HG03571 (cell line): ENCODE measurements around the gene LSAMP.

Source experiments
- ATAC-seq: cut with Tn5 transposase; IDR thresholded peaks from one replicate; pipeline ENCODE4 v1.9.1; 2021; ENCODE audit not compliant: unreplicated experiment

The LSAMP gene

DNA sequence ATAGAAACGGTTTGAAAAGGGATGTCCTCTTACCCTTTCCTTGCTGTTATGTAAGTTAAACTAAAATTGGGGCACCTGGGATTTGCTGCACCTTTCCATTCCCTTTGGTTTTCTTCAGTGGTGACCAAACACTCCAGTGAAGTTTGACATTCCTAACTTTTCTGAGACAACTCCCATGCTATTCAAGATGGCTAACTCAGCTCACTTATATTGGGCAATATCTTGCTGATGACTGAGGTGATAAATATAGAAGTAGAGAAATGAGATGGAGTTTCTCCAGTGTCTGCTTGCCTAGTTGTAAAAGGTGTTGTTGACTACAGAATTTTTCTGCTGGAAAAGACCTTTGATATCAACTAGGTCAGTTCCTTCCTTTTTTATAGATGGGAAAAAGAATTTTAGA, 530.2 kb downstream of the LSAMP start:
- ATAC-seq, result no peak

DNA sequence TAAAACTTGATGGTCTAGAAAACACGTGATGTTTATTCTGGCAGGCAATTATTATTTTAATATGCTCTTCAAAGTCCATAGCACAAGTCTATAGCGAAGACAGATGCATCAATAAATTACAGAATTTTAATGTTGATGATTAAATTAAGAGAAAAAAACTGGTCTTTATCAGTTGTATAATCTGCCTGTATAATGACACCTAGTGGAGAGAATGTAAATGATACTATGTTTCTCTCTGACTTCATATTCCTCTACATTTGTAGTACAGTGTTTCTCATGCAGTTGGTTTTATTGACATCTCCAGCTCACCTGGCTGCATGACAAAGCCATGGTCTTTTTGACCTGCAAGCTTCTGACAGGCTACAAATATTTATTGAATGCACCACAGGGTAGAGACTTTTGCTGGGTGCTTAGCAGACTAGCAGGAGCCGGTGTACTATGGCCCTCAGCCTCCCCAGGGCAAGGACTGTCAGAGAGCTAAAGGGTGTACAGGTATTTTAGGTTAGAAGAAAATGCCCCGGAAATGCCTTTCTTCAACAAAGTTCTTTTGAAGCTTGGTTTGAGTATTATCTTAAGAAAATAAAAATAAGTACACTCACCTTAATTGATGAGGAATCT, 532.1 kb downstream of the LSAMP start:
- no peak for ATAC-seq

DNA sequence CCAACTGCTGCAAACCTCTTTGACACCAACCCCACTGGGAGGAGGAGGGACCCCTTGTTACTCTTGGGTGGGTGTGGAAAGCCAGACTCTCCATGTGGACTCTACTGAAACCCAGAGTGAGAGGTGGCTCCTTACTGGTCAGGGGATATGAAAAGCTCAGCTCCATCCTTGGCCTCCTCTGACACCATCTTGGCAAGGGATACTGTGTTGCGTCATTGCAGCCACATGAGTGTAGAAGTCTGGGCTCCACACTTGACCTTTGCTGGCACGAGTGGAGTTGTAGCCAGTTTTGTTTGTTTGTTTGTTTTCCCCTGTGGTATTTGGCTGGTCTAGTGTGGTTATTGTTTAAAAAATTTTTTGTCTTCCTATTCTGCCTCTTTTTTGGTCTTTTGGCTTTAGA, 532.9 kb downstream of the LSAMP start:
- ATAC-seq, result no peak

DNA sequence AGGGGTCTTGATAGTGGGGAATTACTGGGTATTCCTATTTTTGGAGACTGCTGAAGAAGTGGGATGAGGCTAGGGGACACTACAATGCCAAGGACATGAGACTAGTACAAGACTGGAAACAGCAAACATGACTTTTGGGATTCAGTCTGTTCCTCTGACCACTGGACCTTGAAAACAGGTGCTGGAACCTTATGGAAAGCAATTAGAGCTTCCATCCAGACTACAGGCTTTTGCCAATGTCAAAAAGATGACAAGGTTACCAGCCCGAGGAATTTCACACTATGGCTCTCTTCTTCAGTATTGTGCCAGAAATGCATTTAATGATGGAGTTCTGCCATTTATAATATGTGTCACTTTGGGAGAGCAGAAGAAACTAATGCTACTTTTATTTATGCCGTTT, 539.4 kb downstream of the LSAMP start:
- no peak for ATAC-seq

DNA sequence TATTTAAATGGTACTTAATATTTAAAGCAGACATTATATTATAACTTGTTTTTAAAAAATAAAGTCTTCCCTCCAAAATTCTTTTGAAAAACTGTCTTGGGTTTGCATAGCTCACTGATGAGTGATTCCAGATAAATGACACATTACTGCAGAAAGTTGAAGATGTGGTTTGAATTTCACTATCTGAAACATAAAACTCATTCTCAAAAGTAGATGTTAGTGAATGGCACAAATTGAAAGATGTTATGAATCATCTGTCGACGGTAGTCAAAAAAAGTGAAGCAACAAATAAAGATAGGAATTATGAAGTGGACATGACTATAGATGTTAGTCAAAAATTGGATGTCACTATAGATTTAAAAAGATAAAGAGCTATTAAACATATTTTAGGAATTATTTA, 541.4 kb downstream of the LSAMP start:
- ATAC-seq, result no peak

DNA sequence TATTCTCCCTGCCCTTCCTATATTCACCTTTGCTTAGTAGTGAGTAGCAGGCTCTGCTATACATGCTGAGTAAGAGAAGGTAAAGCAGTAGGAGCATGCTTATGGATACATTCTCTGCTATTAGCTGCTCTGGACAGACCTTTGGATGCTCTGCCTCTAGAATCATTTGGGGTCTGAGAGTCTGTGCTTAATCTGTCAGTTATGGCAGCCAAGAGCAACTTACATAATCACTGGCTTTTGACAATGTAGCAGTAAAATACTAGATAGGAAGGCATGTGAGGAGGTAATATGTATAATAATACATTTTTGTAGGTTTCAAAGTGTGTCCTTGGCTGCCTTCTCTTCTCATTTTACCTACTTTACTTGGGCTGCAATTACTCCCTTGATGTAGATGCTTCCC, 544.3 kb downstream of the LSAMP start:
- ATAC-seq, result no peak

DNA sequence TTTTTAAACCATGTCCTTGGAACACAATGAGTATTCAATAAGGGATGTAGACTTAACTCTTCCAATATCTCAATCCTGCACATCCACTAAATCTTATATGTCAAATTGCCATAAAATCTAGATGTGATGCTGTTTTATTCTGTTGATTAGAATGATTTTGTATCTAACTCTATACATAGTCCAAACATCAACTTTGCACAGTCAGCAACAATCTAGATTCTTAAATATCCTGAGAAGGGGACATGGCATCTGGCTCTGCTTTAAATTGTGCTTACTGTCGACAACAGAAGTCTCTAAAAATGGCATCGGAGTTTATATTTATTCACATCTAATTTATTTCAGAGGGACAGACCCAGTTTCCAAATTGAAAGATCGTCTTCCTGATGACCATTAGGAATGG, 545.8 kb downstream of the LSAMP start:
- ATAC-seq, result no peak

DNA sequence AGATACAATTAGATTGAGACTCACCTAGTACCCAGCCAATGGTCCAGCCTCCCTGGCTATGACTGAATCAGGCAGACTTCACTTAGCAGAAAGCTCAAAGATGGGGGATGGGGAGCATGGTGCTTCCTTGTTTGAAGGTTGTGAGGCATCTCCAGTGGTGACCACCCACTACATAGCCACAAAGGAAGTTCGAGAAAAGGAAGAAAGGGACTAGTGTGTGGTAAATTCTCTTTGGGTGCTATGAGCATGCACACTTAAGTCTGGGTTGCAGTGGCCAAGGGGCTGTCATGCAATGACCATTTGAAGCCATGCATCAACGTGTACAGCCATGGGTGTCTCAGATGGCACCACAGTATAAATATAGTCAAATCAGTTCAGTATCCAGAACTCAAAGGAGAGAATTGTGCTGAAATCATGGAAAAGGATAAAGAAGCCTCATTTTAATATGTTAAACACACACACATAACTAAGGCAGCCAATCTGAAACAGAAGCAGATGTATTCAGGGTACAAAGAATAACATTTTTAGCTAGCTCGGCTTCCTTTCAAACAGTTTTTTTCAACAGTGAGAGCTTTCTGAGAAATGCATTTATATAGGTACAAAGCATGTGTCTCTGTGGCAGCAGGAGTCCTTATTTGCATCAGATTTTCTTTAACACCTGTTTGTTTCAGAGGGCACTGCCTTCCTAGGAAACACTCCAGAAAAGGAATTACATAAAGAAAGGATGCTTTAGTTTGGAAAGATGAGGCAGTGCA, 546.5 kb downstream of the LSAMP start:
- ATAC-seq, result no peak

DNA sequence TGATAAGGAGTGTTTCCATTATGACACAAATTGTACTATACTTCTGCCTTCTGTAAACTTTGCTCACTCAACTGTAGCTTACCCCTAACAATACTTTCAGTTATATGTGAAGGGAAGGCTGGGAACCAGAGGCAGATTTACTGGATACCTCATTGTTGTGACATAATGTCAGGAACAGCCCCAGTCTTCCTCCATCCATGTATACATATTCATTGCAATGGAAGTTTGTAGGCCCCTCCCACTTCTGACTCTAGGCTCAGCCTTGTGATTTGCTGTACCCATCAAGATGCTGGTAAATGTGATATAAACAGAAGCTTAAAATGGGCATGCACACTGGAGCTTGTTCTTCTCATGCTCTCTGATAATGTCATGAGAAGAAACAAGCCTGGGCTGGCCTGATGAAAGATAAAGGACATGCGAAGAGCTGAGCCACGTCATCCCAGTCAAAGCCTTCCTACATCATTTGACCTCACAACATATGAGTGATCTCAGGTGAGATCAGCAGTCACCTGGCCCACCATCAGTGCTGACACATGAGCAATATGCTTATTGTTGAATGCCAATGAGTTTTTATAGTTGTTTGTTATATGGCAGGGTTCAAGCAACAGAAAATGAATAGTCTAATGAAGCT, 554.2 kb downstream of the LSAMP start:
- no peak for ATAC-seq

DNA sequence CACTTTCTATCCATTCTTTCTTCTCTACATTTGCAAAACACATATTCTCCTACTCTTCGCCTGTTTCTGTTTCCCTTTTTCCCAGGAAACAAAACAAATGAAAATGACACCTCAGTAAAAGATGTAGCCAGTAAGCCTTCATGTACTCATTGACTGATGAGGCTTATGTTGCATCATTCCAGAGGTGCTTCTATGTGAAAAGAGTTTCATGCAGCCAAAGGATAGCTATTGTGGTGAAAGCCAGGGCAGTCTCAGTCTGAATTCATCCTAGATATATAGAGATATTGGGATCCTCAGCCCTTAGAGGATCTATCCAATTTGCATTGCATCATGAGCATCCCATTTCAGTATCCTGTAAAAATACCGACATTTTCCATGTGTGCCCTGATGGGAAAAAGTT, 554.7 kb downstream of the LSAMP start:
- no peak for ATAC-seq

DNA sequence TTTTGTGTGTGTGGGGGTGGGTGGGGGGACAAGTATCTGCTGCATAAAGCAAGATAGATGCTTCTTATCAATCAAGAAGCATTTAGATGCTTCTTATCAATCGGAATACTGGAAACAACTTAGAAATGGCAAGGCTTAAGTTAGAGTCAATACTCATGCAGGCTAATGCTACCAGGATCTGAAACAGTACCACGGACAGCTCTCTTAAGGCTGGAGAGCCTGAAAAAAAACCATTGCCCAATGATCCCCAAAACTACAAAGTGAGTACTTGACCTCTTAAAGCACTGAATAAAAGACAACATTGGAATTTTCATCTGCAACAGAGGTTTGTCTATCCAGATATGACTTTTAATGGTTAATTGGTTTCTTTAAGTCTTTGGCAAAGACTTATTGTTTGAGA, 559.7 kb downstream of the LSAMP start:
- no peak for ATAC-seq

DNA sequence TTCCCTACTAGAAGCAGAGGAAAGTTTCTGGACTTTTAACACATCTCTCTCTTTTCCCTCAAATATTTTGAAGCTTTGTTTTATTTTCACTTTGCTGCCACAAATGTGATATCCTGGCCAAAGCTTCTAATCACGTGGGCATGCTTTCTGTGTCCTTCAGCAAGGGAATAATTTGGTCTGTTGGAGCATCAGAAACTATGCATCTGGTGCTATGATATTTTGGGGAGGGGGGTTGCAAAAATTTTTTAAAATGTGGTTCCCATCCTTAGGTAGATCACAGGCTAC, 567.7 kb downstream of the LSAMP start:
- no peak for ATAC-seq

DNA sequence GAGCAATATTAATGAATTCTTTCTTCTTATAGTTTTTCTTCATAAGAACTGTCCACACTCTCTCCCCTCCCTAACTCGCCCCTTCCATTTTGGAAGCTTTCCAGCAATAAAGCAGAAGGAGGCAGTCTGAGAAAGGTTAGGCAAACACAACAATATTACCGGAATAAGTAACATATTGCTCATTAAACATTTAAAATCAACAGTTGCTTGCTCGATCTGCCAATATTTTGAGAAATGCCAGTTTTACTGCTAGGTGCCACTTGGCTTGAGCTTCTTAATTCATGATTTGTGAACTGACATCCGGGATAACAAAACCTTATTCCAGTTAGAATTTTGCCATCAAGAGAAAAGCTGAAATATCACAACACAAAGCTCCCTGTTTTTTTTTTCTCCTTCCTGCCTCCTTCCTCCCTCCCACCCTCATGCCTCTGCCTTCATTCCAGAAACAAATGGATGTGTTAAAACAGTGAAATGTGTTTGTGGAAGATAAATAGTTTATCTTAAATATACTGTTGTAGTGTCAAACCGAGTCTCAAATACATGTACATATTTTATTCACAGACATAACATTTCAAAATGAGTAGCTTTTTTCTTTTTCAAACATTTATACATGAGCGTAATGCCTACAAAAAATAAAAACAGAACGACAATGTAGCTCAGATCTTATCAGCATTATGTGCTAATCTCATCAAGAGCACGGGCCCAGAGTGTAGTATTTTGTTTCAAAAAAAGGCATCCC, 568.2 kb downstream of the LSAMP start:
- no peak for ATAC-seq

DNA sequence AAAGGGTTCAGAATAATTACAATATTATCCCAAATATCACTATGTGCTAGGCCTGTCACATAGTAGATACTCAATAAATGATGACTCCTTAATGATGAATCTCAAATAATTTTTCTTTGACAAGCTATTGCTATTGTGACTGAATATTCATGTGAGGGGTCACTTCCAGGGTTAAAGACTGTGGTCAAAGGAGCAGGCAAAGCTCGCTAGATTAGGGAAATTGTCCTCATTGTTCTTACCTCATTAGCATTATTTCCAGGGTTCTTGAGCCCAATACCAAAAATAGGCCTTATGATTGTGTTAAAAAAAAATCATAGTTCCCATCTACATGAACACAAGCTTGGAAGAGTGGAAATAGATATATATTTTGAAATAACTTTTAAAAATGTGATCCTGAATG, 569.8 kb downstream of the LSAMP start:
- no peak for ATAC-seq

DNA sequence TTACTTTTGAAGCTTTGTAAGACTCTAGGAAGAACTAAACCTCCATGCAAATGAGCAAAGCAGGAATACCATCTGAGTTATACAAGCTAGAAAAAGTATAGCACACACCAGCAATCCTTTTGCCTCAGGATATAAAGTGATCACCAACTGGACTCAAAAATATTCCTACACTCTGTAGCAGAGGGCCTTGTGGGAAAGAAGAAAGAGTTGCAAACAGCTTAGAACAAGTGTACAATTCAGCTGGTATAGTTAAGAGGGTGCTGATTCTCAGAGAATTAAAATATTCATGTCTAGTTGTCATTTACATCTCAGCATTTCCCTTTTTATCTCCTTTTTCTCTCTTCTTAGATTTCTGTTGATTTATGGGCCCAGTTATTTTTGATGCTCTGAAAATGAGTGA, 573.6 kb downstream of the LSAMP start:
- ATAC-seq, result no peak

DNA sequence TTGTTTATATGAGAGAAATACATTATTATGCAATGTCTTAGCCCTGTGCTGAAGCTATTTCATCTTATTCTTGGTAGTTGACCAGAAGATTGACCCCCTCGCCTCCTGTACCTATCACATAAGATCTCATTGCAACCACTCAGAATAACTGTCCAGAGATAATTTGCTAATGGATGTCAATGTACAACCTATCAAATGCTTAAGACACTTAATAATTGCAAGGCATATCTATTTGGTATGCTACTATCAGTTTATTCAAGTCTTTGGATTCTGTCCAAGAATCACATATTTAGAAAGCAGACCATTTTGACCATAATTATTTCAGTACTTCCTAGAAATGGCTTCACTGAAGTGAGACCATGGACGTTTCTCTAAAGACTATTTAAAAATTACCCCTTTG, 580.4 kb downstream of the LSAMP start:
- ATAC-seq, result no peak

DNA sequence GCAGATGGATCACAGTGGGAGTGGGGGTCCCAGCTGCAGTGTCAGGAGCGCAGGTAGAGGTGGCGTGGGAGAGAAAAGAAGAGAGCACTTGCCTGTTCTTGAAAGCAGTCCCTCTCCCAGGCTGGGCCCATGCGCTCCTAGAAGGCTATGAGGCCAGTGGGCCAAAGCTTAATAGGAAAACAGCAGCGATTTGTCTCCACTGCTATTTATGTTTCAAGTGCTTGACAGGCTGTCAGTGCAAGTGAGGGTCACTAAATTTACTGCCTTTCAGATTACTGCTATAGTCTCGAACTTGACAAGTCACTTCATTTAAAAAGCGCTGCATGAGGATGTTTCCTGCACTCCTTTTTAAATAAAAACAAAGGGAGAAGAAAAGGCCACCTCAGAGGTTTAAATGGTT, 582.4 kb downstream of the LSAMP start:
- ATAC-seq, result no peak

DNA sequence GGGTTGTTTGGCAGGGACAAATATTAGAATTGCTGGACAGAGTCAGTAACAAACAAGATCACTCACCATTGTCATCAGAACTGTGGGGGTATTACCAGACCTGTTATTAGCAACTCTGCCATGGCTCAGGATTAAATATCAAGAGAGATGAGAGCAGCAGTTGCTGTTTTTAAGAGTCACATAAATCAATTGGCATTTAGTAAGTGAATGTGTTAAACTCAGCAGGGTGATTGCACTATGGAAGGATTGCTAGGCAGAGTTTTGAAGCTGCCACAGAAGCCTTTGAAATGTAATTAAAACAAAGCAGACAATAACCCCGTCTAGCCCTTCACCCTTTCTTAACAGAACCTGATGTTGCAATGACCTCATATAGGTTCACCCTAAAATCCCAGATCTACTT, 583.2 kb downstream of the LSAMP start:
- no peak for ATAC-seq

DNA sequence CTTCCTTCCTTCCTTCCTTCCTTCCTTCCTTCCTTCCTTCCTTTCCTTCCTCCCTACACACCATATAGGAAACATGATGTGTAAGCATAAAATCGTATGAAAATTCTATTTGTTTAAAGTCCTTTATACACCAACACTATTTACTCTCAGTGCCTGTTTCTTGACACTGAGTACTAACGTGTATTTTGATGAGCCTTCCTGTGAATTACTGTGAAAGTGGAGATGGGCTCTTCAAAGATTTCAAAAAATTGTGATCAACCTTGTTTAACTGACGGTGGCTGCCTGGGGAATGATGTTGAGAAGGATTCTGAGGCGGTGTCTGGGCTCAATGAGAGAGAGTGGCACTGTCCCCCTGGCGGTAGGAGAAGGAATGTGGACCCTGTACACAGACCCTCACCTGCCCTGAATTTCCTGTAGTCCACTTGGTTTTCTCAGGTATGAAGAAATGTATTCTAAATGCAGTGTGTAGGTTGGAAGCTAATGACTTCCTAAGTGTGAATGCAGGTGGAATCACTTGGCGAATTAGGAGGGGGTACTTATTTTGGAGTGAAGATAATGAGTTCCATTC, 584.0 kb downstream of the LSAMP start:
- no peak for ATAC-seq

DNA sequence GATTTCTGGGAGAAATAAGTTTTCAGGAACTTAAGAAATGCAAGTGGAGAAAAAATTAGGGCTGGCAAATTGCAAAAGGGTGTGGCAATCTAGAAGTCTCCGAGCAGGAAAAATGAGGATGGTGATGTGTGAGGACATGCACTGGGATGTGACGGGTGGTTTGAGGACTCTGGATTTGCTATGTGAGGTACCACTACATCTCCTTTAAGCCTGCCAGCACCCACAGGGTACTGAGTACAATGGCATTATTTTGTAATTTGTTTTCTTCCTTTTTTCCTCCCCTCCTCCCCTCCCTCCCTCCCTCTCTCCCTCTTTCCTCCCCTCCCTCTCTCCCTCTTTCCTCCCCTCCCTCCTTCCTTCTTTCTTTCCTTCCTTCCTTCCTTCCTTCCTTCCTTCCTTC, 584.5 kb downstream of the LSAMP start:
- no peak for ATAC-seq

DNA sequence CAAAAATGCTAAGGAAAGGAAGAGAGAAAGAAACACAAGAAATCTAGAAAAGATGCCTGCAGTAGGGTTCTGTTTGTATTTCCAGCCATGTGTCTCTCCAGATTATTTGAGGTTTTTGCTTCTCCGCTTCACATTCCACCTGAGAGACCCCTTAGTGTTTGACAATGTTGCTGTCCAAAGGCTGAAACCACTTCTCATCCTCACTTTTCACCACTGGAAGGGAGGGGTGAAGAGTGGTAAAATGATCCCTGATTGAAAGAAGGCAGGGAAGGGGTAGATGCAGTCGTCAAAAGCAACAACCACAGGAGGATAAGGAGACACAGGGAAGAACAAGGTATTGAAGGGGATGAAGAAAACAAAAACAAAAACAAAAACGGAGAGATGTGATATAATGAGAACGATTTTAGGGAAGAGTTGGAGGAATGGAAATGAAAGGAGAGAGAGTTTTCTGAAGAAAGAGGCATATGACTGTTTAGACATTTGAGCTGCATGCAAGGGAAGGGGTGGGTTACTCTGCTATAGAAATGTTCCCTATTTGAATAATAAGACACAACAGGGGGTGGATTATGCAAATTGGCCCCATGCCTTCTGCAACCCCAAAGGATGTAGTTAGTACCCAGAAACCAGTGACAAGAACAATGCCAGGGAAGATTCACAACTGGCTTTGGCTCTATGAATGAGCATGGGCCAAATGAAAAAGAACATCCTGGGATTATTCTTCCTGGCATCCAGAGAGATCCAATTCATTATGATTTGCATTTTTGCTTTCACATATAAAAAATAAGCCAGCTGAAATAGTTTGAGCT, 586.1 kb downstream of the LSAMP start:
- no peak for ATAC-seq
